HepG2 (cell line): ENCODE data around the gene ASIC3. TPM values are rescaled to one million over a fixed set of nuclear protein-coding genes. Genes with fewer than 3 reads are reported as not detected.

Experiments
- CAMTA2 ChIP-seq: sonication (generic); formaldehyde crosslinking; IDR thresholded peaks from 2 replicates; pipeline ENCODE4 v1.4.0; 2020; ENCODE audit warnings: mild to moderate bottlenecking, missing genetic modification reagents, borderline replicate concordance
- GATAD1 ChIP-seq: IDR thresholded peaks from 2 replicates; pipeline ENCODE4 v1.6.1; 2016; ENCODE audit warnings: missing genetic modification reagents, missing compliant biosample characterization
- HNRNPH1 ChIP-seq: fragments of 200-400 bp; formaldehyde crosslinking; optimal IDR thresholded peaks from 2 replicates; pipeline ENCODE3; 2017; ENCODE audit warnings: mild to moderate bottlenecking, low read depth, low read length
- HNRNPUL1 ChIP-seq: fragments of 200-400 bp; formaldehyde crosslinking; IDR thresholded peaks from 2 replicates; pipeline ENCODE4 v1.6.1; 2017; ENCODE audit warnings: low read depth, mild to moderate bottlenecking, low read length, moderate library complexity
- KAT7 ChIP-seq: IDR thresholded peaks from 2 replicates; pipeline ENCODE4 v1.6.1; 2018; ENCODE audit warnings: borderline replicate concordance, missing compliant biosample characterization
- KDM5A ChIP-seq: fragments of 200-600 bp; sonication (generic); IDR thresholded peaks from 2 replicates; pipeline ENCODE4 v1.7.0; 2018; ENCODE audit warnings: antibody characterized with exemption, mild to moderate bottlenecking, low read length, borderline replicate concordance
- PHF8 ChIP-seq: sonication (generic); formaldehyde crosslinking; IDR thresholded peaks from 2 replicates; pipeline ENCODE4 v1.5.0; 2020; ENCODE audit warnings: missing genetic modification reagents
- SMAD1 ChIP-seq: sonication (generic); formaldehyde crosslinking; IDR thresholded peaks from 2 replicates; pipeline ENCODE4 v1.4.0; 2020; ENCODE audit warnings: missing genetic modification reagents, low read depth, mild to moderate bottlenecking, borderline replicate concordance
- ZBTB7B ChIP-seq: sonication (generic); formaldehyde crosslinking; IDR thresholded peaks from 2 replicates; pipeline ENCODE4 v1.4.0; 2020; ENCODE audit warnings: missing genetic modification reagents
- ZNF224 ChIP-seq: sonication (generic); formaldehyde crosslinking; IDR thresholded peaks from 2 replicates; pipeline ENCODE4 v1.5.0; 2020; ENCODE audit warnings: mild to moderate bottlenecking, missing genetic modification reagents
- ZNF713 ChIP-seq: sonication (generic); formaldehyde crosslinking; IDR thresholded peaks from 2 replicates; pipeline ENCODE4 v1.4.0; 2020; ENCODE audit warnings: mild to moderate bottlenecking, missing genetic modification reagents
- ZNF788 ChIP-seq: sonication (generic); formaldehyde crosslinking; IDR thresholded peaks from 2 replicates; pipeline ENCODE4 v1.5.0; 2020; ENCODE audit warnings: mild to moderate bottlenecking, missing genetic modification reagents, borderline replicate concordance
- polyA plus RNA-seq, 8 experiments: library from polyadenylated mRNA; depleted of rRNA in 3 of 8; stranded (reverse) in 7 of 8; unstranded in 1 of 8; fragments of >200 nt; fragmentation: Illumina TruSeq in 4 of 8; extraction: Trizol in 4 of 8; gene quantifications; 2 replicates each; pipeline versions ENCODE4 v1.2.1 to v1.2.3, GENCODE V29; 2011 to 2016; ENCODE audit warnings: low read depth in 4 of 8, missing spikeins in 1 of 8, mixed read lengths in 1 of 8; ENCODE audit not compliant: insufficient read depth in 1 of 8
- total RNA-seq, 5 experiments: library from RNA; depleted of rRNA; stranded (reverse); fragments of >200 nt; fragmentation: Illumina TruSeq; extraction: Trizol; gene quantifications; 2 replicates each; pipeline ENCODE4 v1.2.3, GENCODE V29; 2016; ENCODE audit warnings: low read depth in 1 of 5
- TF ChIP-seq, protein P1 (sequence below): sonication (generic); formaldehyde crosslinking; IDR thresholded peaks from 2 replicates; pipeline ENCODE4 v1.9.0; 2022; ENCODE audit warnings: missing genetic modification reagents, mild to moderate bottlenecking, borderline replicate concordance
- TF ChIP-seq, protein P2 (sequence below): sonication (generic); formaldehyde crosslinking; IDR thresholded peaks from 2 replicates; pipeline ENCODE4 v1.4.0; 2020; ENCODE audit warnings: mild to moderate bottlenecking, missing genetic modification reagents
- TF ChIP-seq, protein P3 (sequence below): sonication (generic); formaldehyde crosslinking; IDR thresholded peaks from 2 replicates; pipeline ENCODE4 v1.5.0; 2020; ENCODE audit warnings: missing genetic modification reagents
- TF ChIP-seq, protein P4 (sequence below): sonication (generic); formaldehyde crosslinking; conservative IDR thresholded peaks from 2 replicates; pipeline ENCODE4 v1.4.0; 2020; ENCODE audit warnings: missing genetic modification reagents
- TF ChIP-seq, protein P5 (sequence below): sonication (generic); formaldehyde crosslinking; IDR thresholded peaks from 2 replicates; pipeline ENCODE4 v1.4.0; 2020; ENCODE audit warnings: missing genetic modification reagents

The ASIC3 gene
- total and polyA plus RNA-seq, 2 of the 13 experiments (the other 11 are each of a cell fraction or from before 2014, with no cell fraction given) = 0.51 TPM; not detected in 1

DNA sequence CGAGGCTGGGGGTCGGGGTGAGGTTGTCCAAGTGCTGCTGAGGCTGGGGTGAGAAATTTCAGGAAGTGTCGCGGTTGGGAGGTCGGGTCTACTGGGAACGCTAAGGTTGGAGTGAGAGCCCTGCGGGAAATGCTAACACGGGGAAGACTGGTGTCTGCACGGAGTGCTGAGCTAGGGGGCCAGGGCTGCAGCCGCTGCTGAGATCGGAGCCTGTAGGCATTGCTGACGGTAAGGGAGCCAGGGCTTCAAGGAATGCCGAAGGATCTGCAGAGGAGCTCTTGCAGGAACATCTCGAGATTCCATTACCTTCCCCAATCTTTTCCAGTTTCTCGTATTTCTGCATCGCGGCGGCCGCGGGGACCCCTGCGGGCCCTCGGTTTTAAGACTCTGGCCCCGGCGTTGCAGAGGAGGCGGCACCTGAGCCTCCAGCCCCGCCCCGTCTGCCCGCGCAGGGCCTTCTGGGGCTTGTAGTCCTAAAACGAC, 9.2 kb downstream of the ASIC3 start, which contains the start of gene CDK5 (continued):
- TF ChIP-seq, protein P1, sequence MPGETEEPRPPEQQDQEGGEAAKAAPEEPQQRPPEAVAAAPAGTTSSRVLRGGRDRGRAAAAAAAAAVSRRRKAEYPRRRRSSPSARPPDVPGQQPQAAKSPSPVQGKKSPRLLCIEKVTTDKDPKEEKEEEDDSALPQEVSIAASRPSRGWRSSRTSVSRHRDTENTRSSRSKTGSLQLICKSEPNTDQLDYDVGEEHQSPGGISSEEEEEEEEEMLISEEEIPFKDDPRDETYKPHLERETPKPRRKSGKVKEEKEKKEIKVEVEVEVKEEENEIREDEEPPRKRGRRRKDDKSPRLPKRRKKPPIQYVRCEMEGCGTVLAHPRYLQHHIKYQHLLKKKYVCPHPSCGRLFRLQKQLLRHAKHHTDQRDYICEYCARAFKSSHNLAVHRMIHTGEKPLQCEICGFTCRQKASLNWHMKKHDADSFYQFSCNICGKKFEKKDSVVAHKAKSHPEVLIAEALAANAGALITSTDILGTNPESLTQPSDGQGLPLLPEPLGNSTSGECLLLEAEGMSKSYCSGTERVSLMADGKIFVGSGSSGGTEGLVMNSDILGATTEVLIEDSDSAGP = 0 out of 2 replicates have a peak, but pooled peaks have one; percentile 7
- 0 out of 2 replicates have a peak, but pooled peaks have one; percentile 3 for TF ChIP-seq ZNF224 (CRISPR knock-in tag)
- TF ChIP-seq, protein P2, sequence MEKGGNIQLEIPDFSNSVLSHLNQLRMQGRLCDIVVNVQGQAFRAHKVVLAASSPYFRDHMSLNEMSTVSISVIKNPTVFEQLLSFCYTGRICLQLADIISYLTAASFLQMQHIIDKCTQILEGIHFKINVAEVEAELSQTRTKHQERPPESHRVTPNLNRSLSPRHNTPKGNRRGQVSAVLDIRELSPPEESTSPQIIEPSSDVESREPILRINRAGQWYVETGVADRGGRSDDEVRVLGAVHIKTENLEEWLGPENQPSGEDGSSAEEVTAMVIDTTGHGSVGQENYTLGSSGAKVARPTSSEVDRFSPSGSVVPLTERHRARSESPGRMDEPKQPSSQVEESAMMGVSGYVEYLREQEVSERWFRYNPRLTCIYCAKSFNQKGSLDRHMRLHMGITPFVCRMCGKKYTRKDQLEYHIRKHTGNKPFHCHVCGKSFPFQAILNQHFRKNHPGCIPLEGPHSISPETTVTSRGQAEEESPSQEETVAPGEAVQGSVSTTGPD = peak; percentile 14; the same call in 1 of the 2 replicates
- TF ChIP-seq, protein P3, sequence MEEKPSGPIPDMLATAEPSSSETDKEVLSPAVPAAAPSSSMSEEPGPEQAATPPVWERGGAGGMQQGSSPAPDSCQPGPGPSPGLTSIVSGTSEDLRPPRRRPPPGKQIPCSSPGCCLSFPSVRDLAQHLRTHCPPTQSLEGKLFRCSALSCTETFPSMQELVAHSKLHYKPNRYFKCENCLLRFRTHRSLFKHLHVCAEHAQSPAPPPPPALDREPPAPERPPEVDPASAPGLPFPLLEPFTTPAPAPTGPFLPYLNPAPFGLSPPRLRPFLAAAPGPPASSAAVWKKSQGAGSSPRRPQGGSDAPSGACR = no peak
- TF ChIP-seq SMAD1 = 0 out of 2 replicates have a peak, but pooled peaks have one; percentile 16
- no peak for TF ChIP-seq HNRNPH1
- 0 out of 2 replicates have a peak, but pooled peaks have one; percentile 11 for TF ChIP-seq PHF8
- TF ChIP-seq KDM5A = peak; percentile 67
- TF ChIP-seq ZNF713 (CRISPR knock-in tag) = 0 out of 2 replicates have a peak, but pooled peaks have one; percentile 23
- no peak for TF ChIP-seq HNRNPUL1
- TF ChIP-seq, protein P4, sequence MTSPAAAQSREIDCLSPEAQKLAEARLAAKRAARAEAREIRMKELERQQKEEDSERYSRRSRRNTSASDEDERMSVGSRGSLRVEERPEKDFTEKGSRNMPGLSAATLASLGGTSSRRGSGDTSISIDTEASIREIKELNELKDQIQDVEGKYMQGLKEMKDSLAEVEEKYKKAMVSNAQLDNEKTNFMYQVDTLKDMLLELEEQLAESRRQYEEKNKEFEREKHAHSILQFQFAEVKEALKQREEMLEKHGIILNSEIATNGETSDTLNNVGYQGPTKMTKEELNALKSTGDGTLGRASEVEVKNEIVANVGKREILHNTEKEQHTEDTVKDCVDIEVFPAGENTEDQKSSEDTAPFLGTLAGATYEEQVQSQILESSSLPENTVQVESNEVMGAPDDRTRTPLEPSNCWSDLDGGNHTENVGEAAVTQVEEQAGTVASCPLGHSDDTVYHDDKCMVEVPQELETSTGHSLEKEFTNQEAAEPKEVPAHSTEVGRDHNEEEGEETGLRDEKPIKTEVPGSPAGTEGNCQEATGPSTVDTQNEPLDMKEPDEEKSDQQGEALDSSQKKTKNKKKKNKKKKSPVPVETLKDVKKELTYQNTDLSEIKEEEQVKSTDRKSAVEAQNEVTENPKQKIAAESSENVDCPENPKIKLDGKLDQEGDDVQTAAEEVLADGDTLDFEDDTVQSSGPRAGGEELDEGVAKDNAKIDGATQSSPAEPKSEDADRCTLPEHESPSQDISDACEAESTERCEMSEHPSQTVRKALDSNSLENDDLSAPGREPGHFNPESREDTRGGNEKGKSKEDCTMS = no peak
- TF ChIP-seq KAT7 (CRISPR knock-in tag) = no peak
- peak; percentile 38; the same call in 1 of the 2 replicates for TF ChIP-seq ZBTB7B (CRISPR knock-in tag)
- 0 out of 2 replicates have a peak, but pooled peaks have one; percentile 34 for TF ChIP-seq ZNF788 (CRISPR knock-in tag)
- TF ChIP-seq GATAD1 (CRISPR knock-in tag) = no peak
- TF ChIP-seq, protein P5, sequence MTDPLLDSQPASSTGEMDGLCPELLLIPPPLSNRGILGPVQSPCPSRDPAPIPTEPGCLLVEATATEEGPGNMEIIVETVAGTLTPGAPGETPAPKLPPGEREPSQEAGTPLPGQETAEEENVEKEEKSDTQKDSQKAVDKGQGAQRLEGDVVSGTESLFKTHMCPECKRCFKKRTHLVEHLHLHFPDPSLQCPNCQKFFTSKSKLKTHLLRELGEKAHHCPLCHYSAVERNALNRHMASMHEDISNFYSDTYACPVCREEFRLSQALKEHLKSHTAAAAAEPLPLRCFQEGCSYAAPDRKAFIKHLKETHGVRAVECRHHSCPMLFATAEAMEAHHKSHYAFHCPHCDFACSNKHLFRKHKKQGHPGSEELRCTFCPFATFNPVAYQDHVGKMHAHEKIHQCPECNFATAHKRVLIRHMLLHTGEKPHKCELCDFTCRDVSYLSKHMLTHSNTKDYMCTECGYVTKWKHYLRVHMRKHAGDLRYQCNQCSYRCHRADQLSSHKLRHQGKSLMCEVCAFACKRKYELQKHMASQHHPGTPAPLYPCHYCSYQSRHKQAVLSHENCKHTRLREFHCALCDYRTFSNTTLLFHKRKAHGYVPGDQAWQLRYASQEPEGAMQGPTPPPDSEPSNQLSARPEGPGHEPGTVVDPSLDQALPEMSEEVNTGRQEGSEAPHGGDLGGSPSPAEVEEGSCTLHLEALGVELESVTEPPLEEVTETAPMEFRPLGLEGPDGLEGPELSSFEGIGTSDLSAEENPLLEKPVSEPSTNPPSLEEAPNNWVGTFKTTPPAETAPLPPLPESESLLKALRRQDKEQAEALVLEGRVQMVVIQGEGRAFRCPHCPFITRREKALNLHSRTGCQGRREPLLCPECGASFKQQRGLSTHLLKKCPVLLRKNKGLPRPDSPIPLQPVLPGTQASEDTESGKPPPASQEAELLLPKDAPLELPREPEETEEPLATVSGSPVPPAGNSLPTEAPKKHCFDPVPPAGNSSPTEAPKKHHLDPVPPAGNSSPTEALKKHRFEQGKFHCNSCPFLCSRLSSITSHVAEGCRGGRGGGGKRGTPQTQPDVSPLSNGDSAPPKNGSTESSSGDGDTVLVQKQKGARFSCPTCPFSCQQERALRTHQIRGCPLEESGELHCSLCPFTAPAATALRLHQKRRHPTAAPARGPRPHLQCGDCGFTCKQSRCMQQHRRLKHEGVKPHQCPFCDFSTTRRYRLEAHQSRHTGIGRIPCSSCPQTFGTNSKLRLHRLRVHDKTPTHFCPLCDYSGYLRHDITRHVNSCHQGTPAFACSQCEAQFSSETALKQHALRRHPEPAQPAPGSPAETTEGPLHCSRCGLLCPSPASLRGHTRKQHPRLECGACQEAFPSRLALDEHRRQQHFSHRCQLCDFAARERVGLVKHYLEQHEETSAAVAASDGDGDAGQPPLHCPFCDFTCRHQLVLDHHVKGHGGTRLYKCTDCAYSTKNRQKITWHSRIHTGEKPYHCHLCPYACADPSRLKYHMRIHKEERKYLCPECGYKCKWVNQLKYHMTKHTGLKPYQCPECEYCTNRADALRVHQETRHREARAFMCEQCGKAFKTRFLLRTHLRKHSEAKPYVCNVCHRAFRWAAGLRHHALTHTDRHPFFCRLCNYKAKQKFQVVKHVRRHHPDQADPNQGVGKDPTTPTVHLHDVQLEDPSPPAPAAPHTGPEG (CRISPR knock-in tag) = no peak
- TF ChIP-seq CAMTA2 (CRISPR knock-in tag) = peak; percentile 25; the same call in 1 of the 2 replicates
